Measurements from ENCODE around the gene RPRD2.
A peak's percentile ranks its signal among the peaks of the same experiment; 100 is the strongest.

RPRD2 gene

GRCh38 chr1:150456146-150456647 lies 92.2 kb downstream of the RPRD2 start:
- ChIA-PET CTCF (no interaction called here), POLR2A (interaction anchor here (0.6 kb wide), 1 partner anchor 317 kb away, joined by 5 read pairs; no protein-coding TSS in a partner anchor)
- no peak for TF ChIP-seq CTCF (IDR thresholded peaks at IDR 0.05; ENCODE audit: control extremely low read depth, extremely low read depth, low read depth, missing control alignments)
- no peak for DNase-seq (ENCODE audit: extremely low spot score)

GRCh38 chr1:150464422-150464826 lies 100.5 kb downstream of the RPRD2 start:
- peak; percentile 81 for TF ChIP-seq CTCF (IDR thresholded peaks at IDR 0.05; ENCODE audit: control extremely low read depth, extremely low read depth, low read depth, missing control alignments)
- peak; percentile 83 for DNase-seq (ENCODE audit: extremely low spot score)
- ChIA-PET CTCF (interaction anchor here (1.2 to 1.7 kb wide), 5 partner anchors 52 to 96 kb away, joined by 3 to 10 read pairs (median 7); no protein-coding TSS in a partner anchor), POLR2A (no interaction called here)

- no peak for TF ChIP-seq CTCF (IDR thresholded peaks at IDR 0.05; ENCODE audit: control extremely low read depth, extremely low read depth, low read depth, missing control alignments)
- POLR2A ChIA-PET = no interaction called here
- CTCF ChIA-PET = no interaction called here
Measured at GRCh38 chr1:150466964-150467363, 103.0 kb downstream of the RPRD2 start.

GRCh38 chr1:150469291-150469690 lies 105.3 kb downstream of the RPRD2 start:
- DNase-seq (ENCODE audit: extremely low spot score) = no peak
- TF ChIP-seq CTCF (IDR thresholded peaks at IDR 0.05; ENCODE audit: control extremely low read depth, extremely low read depth, low read depth, missing control alignments) = no peak
- CTCF ChIA-PET = interaction anchor here (1.0 kb wide), 3 partner anchors 9 to 63 kb away, joined by 3 read pairs; partner anchors contain the start of gene FALEC
- POLR2A ChIA-PET = no interaction called here

More at GRCh38 chr1:150466964-150467363, 103.0 kb downstream of the RPRD2 start:
- DNase-seq (ENCODE audit: extremely low spot score) = no peak

- no peak for TF ChIP-seq CTCF (IDR thresholded peaks at IDR 0.05; ENCODE audit: control extremely low read depth, extremely low read depth, low read depth, missing control alignments)
- ChIA-PET POLR2A (no interaction called here), CTCF (interaction anchor here (1.0 kb wide), 1 partner anchor 87 kb away, joined by 3 read pairs; no protein-coding TSS in a partner anchor)
- DNase-seq (ENCODE audit: extremely low spot score) = no peak
Measured at GRCh38 chr1:150472601-150473200, 108.8 kb downstream of the RPRD2 start.

- DNase-seq (ENCODE audit: extremely low spot score) = no peak
- POLR2A ChIA-PET = no interaction called here
- CTCF ChIA-PET = no interaction called here
- TF ChIP-seq CTCF (IDR thresholded peaks at IDR 0.05; ENCODE audit: control extremely low read depth, extremely low read depth, low read depth, missing control alignments) = no peak
Measured at GRCh38 chr1:150473659-150474058, 109.7 kb downstream of the RPRD2 start.

Data from GM10248 (cell line).